ENCODE data around the gene ABCB9.

The ABCB9 gene

GRCh38 chr12:122981587-122982476, 15.6 kb upstream of the ABCB9 start:
- ATAC-seq = no peak

- ATAC-seq = peak; percentile 11 to 19
Measured at GRCh38 chr12:122981036-122981471, 14.8 kb upstream of the ABCB9 start.

GRCh38 chr12:122980183-122981035, 14.1 kb upstream of the ABCB9 start, which contains the start of gene ARL6IP4:
ARL6IP4 (plus strand) TSS chr12:122980681; CDS start chr12:122981140, 459 bp downstream.
- ATAC-seq = peak; percentile 81 to 82

DNA sequence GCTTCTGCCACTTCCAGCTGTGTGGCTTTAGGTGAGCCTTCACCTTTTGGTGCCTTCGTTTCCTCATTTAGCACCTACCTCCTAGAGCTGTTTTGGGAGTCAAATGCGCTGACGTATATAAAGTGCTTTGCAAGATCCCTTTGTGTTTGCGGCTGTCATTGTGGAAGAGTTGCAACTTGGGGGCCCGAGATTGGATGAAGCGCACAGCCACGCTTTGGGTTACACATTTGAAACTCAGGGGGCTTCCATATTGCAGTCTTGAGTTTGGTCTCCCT, 13.6 kb upstream of the ABCB9 start:
- ATAC-seq = no peak

DNA sequence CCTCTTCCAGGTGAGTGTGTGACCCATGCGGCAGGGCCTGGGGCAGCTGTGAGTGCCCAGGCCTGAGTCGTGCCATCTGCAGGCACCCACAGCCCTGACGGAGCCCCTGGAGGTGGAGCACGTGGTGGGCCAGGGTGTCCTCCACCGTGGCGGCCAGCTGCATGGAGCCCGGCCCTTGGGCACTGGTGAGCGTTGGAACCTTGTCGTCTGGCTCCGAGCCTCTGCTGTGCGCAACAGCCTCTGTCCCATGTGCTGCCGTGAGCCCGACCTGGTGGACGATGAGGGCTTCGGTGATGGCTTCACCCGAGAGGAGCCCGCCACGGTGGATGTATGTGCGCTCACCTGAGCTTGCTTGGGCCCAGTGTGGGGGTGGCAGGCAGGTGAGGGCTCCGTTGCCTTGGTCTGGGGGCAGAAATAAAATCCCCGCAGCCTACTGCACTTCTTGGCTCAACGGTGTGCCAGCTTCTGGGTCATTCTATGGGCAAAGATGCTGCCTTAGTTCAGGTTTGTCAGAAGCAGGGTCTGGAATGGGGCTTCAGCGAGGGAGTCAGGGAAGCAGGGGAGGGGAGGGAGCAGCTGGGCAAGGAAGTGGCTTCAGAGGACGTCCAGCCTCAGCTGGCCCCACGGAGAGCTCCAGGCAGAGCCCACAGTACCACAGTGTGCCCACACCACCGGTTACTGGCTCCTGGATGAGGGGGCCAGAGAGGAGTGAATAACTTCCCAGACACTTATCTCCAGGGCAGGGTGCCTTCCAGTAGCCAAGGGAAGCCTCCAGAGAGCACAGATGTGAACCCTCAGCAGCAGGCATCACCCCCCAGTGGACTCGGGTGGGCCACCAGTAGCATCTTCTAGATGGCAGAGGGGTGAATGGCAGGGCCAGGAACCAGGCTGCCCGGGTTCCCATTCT, 13.0 kb upstream of the ABCB9 start:
- no peak for ATAC-seq

- no peak for ATAC-seq
Measured at GRCh38 chr12:122978507-122978955, 12.3 kb upstream of the ABCB9 start.

DNA sequence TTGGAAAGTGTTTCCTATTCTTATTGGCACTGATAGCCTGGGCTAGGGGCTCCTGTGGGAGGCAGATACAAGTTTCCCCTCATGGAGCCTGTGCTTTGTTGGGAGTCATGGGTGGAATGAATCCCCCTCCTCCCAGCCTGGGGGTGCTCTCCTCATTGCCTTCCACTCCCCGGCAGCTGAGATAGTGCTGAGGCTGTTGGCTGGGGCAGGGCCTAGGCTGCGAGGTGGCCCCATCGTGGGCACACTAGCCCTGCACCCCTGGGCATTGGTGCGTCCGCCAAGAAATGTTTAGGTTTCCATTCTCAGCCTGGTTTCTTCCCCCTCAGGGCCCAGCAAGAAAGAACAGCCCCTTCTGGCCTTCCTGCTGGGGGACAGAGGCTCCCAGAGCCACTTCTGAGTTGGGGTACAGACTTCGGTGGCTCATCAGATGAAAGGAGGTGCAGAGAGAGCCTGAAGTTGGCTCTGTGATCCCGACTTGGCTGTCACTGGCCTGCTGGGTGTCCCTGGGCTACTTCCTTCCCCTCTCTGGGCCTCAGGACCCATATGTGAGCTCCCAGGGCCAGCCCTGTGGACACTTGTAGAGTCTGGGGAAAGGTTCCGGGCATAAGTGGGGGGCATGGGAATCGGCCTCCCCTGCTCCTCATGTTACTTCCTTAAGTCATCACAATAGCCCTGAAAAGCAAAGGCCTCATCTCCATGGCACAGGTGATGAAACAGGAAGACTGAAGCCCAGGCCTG, 11.6 kb upstream of the ABCB9 start:
- no peak for ATAC-seq

- ATAC-seq = no peak
Measured at GRCh38 chr12:122977153-122977552, 10.9 kb upstream of the ABCB9 start.

GRCh38 chr12:122976648-122976975, 10.3 kb upstream of the ABCB9 start:
- no peak for ATAC-seq

DNA sequence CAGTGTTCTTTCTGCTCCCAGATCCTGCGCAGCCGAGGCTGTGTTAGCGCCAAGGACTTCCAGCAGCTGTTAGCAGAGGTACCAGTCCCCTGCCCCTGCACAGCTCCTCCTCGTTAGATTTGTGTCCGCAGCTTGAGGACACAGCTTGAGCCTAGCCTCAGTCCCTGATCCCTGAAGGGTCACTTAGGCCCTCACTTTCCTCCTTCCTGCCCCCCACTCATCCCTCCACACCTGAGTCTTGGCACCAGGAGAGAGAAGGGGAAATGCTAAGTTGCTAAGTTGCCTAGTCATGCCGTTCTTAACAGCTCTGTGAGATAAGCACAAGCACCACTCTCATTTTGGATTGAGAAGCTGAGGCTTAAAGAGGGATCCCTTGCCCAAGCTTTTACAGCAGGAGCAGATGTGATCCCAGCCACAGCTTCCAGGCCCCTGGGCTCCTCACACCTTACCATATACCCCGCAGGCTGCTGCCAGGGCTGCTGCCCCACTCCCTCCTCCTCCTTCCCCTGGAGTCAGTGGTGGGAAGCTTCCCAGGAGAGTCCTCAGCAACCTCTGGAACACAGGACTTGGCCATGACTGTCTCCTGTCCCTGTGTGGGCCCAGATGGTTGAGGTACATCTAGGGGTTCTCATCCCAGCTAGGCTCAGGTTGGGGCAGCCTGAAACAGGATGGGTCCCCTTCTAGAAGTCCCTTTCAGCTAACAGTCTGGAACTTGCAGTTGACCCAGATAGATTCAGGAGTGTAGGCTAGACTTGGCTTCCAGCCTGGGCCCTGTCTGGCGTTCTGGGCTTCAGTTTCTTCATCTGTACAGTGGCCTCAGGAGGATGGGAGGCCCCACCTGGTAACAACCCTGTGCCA, 9.8 kb upstream of the ABCB9 start:
- no peak for ATAC-seq

DNA sequence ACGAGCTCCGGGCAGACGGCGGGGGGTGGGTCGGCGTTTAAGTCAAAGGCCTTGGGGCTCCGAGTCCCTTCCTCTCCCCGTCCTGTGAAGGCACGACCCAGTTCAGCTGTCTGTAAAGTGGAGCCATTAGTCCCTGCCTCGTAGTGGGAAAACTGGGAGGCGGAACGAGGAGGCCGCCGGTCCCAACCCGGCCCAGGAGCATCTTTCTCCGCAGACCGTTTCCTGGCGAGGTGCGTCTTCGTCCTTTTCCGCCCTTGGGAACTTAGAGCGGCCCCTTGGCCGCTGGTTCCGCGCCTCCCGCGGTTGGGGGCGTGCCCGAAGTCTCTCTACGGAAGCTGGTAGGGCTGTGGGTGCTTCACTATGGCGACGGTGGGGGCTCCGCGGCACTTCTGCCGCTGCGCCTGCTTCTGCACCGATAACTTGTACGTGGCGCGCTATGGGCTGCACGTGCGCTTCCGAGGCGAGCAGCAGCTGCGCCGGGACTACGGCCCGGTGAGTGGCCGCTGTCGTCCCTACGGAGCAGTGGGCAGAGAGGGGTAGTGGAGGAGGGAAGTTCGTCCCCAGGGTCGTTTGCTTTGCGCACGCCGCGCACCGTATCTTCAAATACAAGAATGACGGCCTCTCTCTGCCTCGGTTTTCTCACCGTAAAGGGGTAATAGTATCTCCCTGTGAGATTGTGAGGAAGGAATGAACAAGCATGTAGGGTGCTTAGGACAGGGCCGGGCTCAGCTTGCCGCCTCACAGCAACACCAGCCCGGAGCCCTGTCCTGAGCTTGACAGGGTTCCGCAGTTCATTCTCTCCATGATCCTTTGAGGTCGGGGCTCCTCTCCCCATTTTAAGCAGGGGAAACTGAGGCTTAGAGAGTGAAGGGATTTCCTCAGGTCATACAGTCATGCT, 8.9 kb upstream of the ABCB9 start, which contains the start of gene OGFOD2:
Gene OGFOD2 (plus strand): TSS at position 353 of the 898 bp plus-strand sequence. CDS start 8 bp downstream, at position 361.
- ATAC-seq = peak; percentile 84 to 88

DNA sequence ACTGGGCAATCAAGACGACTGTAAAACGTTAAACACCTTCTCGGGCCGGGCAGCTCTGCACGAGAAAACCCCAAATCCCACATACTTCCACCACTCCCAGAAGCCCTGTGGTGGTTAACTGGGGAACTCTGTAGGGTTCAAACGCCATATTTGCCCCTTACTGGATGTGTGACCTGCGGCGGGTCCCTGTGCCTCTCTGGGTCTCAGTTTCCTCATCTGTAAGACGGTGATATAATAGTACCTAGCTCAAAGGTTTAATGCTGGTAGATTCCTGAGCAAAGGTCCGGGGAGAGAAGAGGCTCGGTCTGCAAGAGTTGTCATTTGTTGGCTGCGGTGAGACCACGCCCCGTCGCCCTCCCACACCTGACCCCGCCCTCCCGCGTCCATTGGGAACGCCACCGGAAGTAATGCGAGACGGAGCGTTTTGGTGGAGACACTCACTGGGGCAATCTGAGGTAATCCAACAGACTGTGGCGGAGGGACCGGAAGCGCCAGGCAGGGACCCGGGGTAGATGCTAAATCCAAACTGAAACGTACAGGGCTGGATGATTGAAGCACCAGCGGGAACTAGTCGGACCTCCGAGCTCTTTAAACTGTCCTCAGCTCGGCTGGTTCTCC, 8.1 kb upstream of the ABCB9 start:
- peak; percentile 90 to 93 for ATAC-seq

- ATAC-seq = no peak
Measured at GRCh38 chr12:122969676-122970075, 3.4 kb upstream of the ABCB9 start.

DNA sequence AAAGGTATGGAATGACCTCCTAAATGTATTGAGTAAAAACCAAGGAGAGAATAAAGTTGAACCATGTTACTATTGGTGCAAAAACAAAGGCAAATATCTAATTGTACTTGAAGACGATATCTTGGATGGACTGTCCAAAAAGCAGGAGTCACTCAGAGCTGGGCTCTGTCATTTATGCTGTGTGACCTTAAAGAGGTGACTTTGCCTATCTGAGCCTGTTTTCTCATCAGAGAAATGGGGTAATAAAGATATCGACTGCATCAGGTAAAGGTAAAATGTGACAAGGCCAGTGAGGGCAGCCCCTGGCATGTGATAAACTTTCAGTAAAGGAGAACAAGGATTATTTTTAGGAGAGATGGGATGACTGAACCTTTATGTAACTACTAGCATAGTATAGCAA, 1.8 kb upstream of the ABCB9 start:
- ATAC-seq = no peak

DNA sequence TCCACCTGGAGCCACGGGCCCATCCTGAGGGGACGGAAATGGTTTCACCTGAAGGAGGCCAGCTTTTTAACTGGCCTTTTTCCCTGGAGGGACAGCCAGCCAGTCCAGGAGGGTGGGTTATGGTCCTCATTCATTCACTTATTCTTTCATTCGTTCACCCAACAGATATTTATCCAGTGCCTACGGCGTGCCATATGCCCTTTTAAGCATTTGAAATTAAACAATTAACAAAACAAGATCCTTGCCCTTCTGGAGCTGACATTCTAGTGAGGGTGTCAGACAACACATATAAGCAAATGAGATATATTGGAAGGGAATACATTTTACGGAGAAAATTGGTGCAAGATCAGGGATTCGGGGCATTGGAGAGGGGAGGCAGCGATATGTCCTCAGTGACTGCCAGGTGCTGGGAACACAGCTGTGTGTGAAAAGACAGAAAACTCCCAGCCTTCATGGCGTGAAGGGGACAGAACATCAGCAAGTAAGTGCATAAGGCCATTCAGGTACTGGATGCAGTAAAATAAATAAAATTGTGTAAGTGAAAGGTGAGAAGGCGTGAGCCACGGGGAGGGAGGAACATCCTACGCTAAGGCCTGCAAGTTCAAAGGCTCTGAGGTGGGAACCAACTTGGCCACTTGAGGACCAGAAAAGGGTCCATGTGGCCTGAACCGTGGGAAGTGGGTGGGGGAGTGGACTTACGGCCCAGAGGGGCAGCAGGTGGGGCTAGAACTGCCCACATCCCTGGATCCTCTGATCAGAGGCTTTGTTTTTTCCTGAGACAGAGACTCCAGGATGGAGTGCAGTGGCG, 684 bp upstream of the ABCB9 start:
- no peak for ATAC-seq

GRCh38 chr12:122965321-122965751, 927 bp downstream of the ABCB9 start:
- ATAC-seq = no peak

- no peak for ATAC-seq
Measured at GRCh38 chr12:122964439-122965257, 1.6 kb downstream of the ABCB9 start.

- ATAC-seq = no peak
Measured at GRCh38 chr12:122963941-122964265, 2.4 kb downstream of the ABCB9 start.
